DMS79 (cell line): ENCODE data around the gene ACTR3C.
"Not testable (repeated sequence)": the region's sequence is repeated elsewhere in the genome, so short reads cannot be mapped to it uniquely, and the experiment has no call there.

ENCODE experiments used
- DNase-seq: peaks from one replicate; lab custom pipeline; 2025; lab: John Stamatoyannopoulos, UW

ACTR3C gene

GRCh38 chr7:150283111-150283510 is 40.2 kb downstream of the ACTR3C start:
- DNase-seq: not testable (repeated sequence)

GRCh38 chr7:150281681-150282403 is 41.5 kb downstream of the ACTR3C start:
- not testable (repeated sequence) for DNase-seq

- not testable (repeated sequence) for DNase-seq
These were observed 45.0 kb downstream of the ACTR3C start for GRCh38 chr7:150278383-150278782.

- DNase-seq: not testable (repeated sequence)
These were observed 47.1 kb downstream of the ACTR3C start for GRCh38 chr7:150276132-150276695.

GRCh38 chr7:150271898-150272297 is 51.4 kb downstream of the ACTR3C start:
- DNase-seq: not testable (repeated sequence)

- not testable (repeated sequence) for DNase-seq
These were observed 53.1 kb downstream of the ACTR3C start for GRCh38 chr7:150270101-150270824.

GRCh38 chr7:150268798-150269197 is 54.5 kb downstream of the ACTR3C start:
- not testable (repeated sequence) for DNase-seq

- DNase-seq: not testable (repeated sequence)
These were observed 55.1 kb downstream of the ACTR3C start for GRCh38 chr7:150268287-150268686.

- DNase-seq: not testable (repeated sequence)
These were observed 56.2 kb downstream of the ACTR3C start for GRCh38 chr7:150266953-150267665.

GRCh38 chr7:150262656-150263055 is 60.7 kb downstream of the ACTR3C start:
- not testable (repeated sequence) for DNase-seq

GRCh38 chr7:150247745-150248144 is 75.6 kb downstream of the ACTR3C start:
- not testable (repeated sequence) for DNase-seq

- not testable (repeated sequence) for DNase-seq
These were observed 78.1 kb downstream of the ACTR3C start for GRCh38 chr7:150245208-150245607.

GRCh38 chr7:150242935-150243334 is 80.4 kb downstream of the ACTR3C start:
- not testable (repeated sequence) for DNase-seq

GRCh38 chr7:150225444-150225843 is 97.9 kb downstream of the ACTR3C start:
- DNase-seq: not testable (repeated sequence)

- not testable (repeated sequence) for DNase-seq
These were observed 101.0 kb downstream of the ACTR3C start for GRCh38 chr7:150222083-150222972.

- not testable (repeated sequence) for DNase-seq
These were observed 102.6 kb downstream of the ACTR3C start for GRCh38 chr7:150220673-150221181.

GRCh38 chr7:150219941-150220658 is 103.2 kb downstream of the ACTR3C start:
- DNase-seq: not testable (repeated sequence)

- DNase-seq: not testable (repeated sequence)
These were observed 116.5 kb downstream of the ACTR3C start for GRCh38 chr7:150206848-150207247.

GRCh38 chr7:150205866-150206265 is 117.5 kb downstream of the ACTR3C start:
- not testable (repeated sequence) for DNase-seq

- not testable (repeated sequence) for DNase-seq
These were observed 118.8 kb downstream of the ACTR3C start for GRCh38 chr7:150204577-150204976.
